GM23338 (cell line): Measurements from ENCODE around the gene BPIFB2. TPM values are rescaled to one million over a fixed set of nuclear protein-coding genes. Genes with fewer than 3 reads are reported as not detected.

ENCODE experiments used
- ATAC-seq: fragments of 200-7000 bp; cut with Tn5 transposase; 3 replicates; pipeline ENCODE4 v1.9.1; 2020
- DNase-seq: peaks from one replicate; pipeline ENCODE4 v3.0.0-alpha.2; 2015; ENCODE audit warnings: low spot score
- H2AFZ ChIP-seq: fragments of 200-600 bp; sonication (generic); 2 replicates; pipeline ENCODE4 v1.8.0; 2016; ENCODE audit warnings: antibody characterized with exemption, mild to moderate bottlenecking, moderate library complexity
- H3F3A ChIP-seq: fragments of 200-600 bp; sonication (generic); replicated peaks from 2 replicates; pipeline ENCODE4 v1.8.0; 2017; ENCODE audit warnings: antibody characterized with exemption, mixed run types, low read depth
- H3K27ac ChIP-seq: fragments of 200-600 bp; sonication (generic); 2 replicates; pipeline ENCODE4 v1.6.1; 2016; ENCODE audit warnings: low read depth
- H3K27me3 ChIP-seq: fragments of 200-600 bp; sonication (generic); 2 replicates; pipeline ENCODE4 v1.8.0; 2016; ENCODE audit warnings: mild to moderate bottlenecking, mixed run types, moderate library complexity; ENCODE audit not compliant: insufficient read depth
- H3K36me3 ChIP-seq: fragments of 200-600 bp; sonication (generic); 2 replicates; pipeline ENCODE4 v1.8.0; 2016; ENCODE audit warnings: mild to moderate bottlenecking; ENCODE audit not compliant: insufficient read depth
- H3K4me1 ChIP-seq: fragments of 200-600 bp; sonication (generic); 2 replicates; pipeline ENCODE4 v1.8.0; 2016; ENCODE audit warnings: mild to moderate bottlenecking, moderate library complexity; ENCODE audit not compliant: insufficient read depth
- H3K4me2 ChIP-seq: fragments of 200-600 bp; sonication (generic); 2 replicates; pipeline ENCODE4 v1.7.1; 2017; ENCODE audit warnings: mixed run types
- H3K4me3 ChIP-seq: fragments of 200-600 bp; sonication (generic); 2 replicates; pipeline ENCODE4 v1.6.1; 2016; ENCODE audit warnings: mixed run types
- H3K79me2 ChIP-seq: fragments of 200-600 bp; sonication (generic); replicated peaks from 2 replicates; pipeline ENCODE4 v1.8.0; 2017; ENCODE audit warnings: mild to moderate bottlenecking; ENCODE audit not compliant: insufficient read depth
- H3K9me2 ChIP-seq: fragments of 200-600 bp; sonication (generic); 2 replicates; pipeline ENCODE4 v1.8.0; 2017; ENCODE audit not compliant: insufficient read depth
- H4K20me1 ChIP-seq: fragments of 200-600 bp; sonication (generic); replicated peaks from 2 replicates; pipeline ENCODE4 v1.8.0; 2017; ENCODE audit warnings: mild to moderate bottlenecking; ENCODE audit not compliant: insufficient read depth
- H3K27ac Mint-ChIP-seq: 2 replicates; pipeline ENCODE4 v1.8.0; 2020; ENCODE audit warnings: inconsistent platforms, mild to moderate bottlenecking, moderate library complexity, mixed read lengths
- H3K27me3 Mint-ChIP-seq: 3 replicates; pipeline ENCODE4 v1.8.0; 2022; ENCODE audit warnings: low read depth, mild to moderate bottlenecking, moderate library complexity, mixed read lengths, inconsistent platforms; ENCODE audit not compliant: insufficient read depth, poor library complexity
- H3K36me3 Mint-ChIP-seq: 3 replicates; pipeline ENCODE4 v1.8.0; 2021; ENCODE audit warnings: low read depth, mild to moderate bottlenecking, inconsistent platforms, moderate library complexity, mixed read lengths
- H3K4me1 Mint-ChIP-seq: 3 replicates; pipeline ENCODE4 v1.8.0; 2020; ENCODE audit warnings: mild to moderate bottlenecking, inconsistent platforms, mixed read lengths
- H3K4me3 Mint-ChIP-seq: 3 replicates; pipeline ENCODE4 v1.8.0; 2021; ENCODE audit warnings: moderate library complexity, mild to moderate bottlenecking, inconsistent platforms, mixed read lengths
- H3K9me3 Mint-ChIP-seq: 3 replicates; pipeline ENCODE4 v1.8.0; 2020; ENCODE audit warnings: moderate library complexity, mild to moderate bottlenecking, inconsistent platforms, mixed read lengths
- CREB1 ChIP-seq: fragments of 250-450 bp; sonication (Bioruptor Pico); IDR thresholded peaks from 2 replicates; pipeline ENCODE4 v1.5.0; 2020; ENCODE audit warnings: low read depth, mild to moderate bottlenecking, moderate library complexity
- CTCF ChIP-seq, 2 experiments: fragments of 200-600 bp in 1 of 2; sonication (generic) in 1 of 2; conservative IDR thresholded peaks; 2 replicates each; pipeline versions ENCODE4 v1.5.1 to v1.6.1; 2016 to 2017; ENCODE audit warnings: antibody characterized with exemption in 2 of 2, low read depth in 2 of 2, mild to moderate bottlenecking in 2 of 2, moderate library complexity in 1 of 2
- EZH2 ChIP-seq: fragments of 200-600 bp; sonication (generic); IDR thresholded peaks from one replicate; pipeline ENCODE4 v1.8.0; 2017; ENCODE audit warnings: antibody characterized with exemption, mild to moderate bottlenecking, low read depth; ENCODE audit not compliant: unreplicated experiment
- EZH2phosphoT487 ChIP-seq: fragments of 200-600 bp; sonication (generic); IDR thresholded peaks from one replicate; pipeline ENCODE4 v1.8.1; 2018; ENCODE audit warnings: antibody characterized with exemption; ENCODE audit not compliant: unreplicated experiment
- JUNB ChIP-seq: IDR thresholded peaks from one replicate; pipeline ENCODE4 v1.6.1; 2016; ENCODE audit warnings: antibody characterized with exemption; ENCODE audit not compliant: unreplicated experiment
- NANOG ChIP-seq: IDR thresholded peaks from 2 replicates; pipeline ENCODE4 v1.6.1; 2016; ENCODE audit warnings: antibody characterized with exemption, borderline replicate concordance
- POLR2AphosphoS5 ChIP-seq: IDR thresholded peaks from 2 replicates; pipeline ENCODE4 v1.6.1; 2016; ENCODE audit warnings: antibody characterized with exemption, low read depth
- REST ChIP-seq: IDR thresholded peaks from one replicate; pipeline ENCODE4 v1.6.1; 2018; ENCODE audit warnings: antibody characterized with exemption; ENCODE audit not compliant: unreplicated experiment
- STAT1 ChIP-seq: IDR thresholded peaks from one replicate; pipeline ENCODE4 v1.6.1; 2016; ENCODE audit warnings: antibody characterized with exemption; ENCODE audit not compliant: unreplicated experiment
- ZNF114 ChIP-seq: fragments of 250-450 bp; sonication (Bioruptor Pico); IDR thresholded peaks from 2 replicates; pipeline ENCODE4 v1.5.0; 2020; ENCODE audit warnings: mild to moderate bottlenecking, moderate library complexity
- ZNF331 ChIP-seq: fragments of 250-450 bp; sonication (Bioruptor Pico); IDR thresholded peaks from 2 replicates; pipeline ENCODE4 v1.5.0; 2020; ENCODE audit warnings: low read depth, mild to moderate bottlenecking, moderate library complexity
- ZNF462 ChIP-seq: fragments of 250-450 bp; sonication (Bioruptor Pico); IDR thresholded peaks from 2 replicates; pipeline ENCODE4 v1.5.0; 2020; ENCODE audit warnings: mild to moderate bottlenecking, moderate library complexity
- polyA plus RNA-seq: library from polyadenylated mRNA; unstranded; fragments of >200 nt; fragmentation: Nextera tagmentation; extraction: Ambion mirVana; gene quantifications from 2 replicates; pipeline ENCODE4 v1.2.1, GENCODE V29; 2016
- total RNA-seq: library from RNA; depleted of rRNA; stranded (reverse); fragments of >200 nt; shearing (Covaris generic); gene quantifications from 2 replicates; pipeline ENCODE4 v1.2.3, GENCODE V29; 2014
- TF ChIP-seq, protein P1 (sequence below): IDR thresholded peaks from 2 replicates; pipeline ENCODE4 v1.6.1; 2016; ENCODE audit warnings: antibody characterized with exemption

Gene BPIFB2
- total and polyA plus RNA-seq, 2 experiments from 2014 or later, result not detected

DNA sequence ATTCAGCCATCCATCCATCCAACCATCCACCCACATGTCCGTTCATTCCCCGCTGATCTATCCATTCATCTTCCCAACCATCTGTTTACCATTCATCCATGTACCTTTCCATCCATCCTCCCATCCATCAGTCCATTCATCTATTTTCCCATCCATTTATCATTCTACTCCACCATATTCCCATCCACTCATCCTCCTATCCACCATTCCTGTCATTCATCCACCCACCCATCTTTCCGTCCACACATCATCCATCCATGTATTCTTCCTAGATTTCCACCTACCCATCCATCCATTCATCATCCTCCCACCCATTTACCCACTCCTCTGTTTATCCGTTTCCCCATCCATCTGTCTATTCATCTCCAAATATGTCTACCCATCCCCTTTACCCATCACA, 30.7 kb downstream of the BPIFB2 start:
- Histone ChIP-seq H2AFZ (no peak overlapping the region), H3K36me3 (no peaks in the 10 kb centered on the region), H3K4me1 (no peaks in the 10 kb centered on the region), H3K9me2 (peaks cover 3% of the 10 kb centered on the region; the same call in 1 of the 2 replicates), H3K27ac (no peak overlapping the region), H3F3A (no peaks in the 10 kb centered on the region), H3K27me3 (no peaks in the 10 kb centered on the region), H3K79me2 (no peaks in the 10 kb centered on the region), H3K4me2 (no peak overlapping the region), H3K4me3 (no peak overlapping the region), H4K20me1 (no peaks in the 10 kb centered on the region)
- DNase-seq (no peak), ATAC-seq (no peak)
- no peaks in the 10 kb centered on the region for H3K4me1 Mint-ChIP-seq
- H3K36me3 Mint-ChIP-seq, result no peaks in the 10 kb centered on the region
- no peak overlapping the region for H3K4me3 Mint-ChIP-seq
- no peak for TF ChIP-seq ZNF331 (CRISPR knock-in tag)
- TF ChIP-seq REST, result no peak
- TF ChIP-seq POLR2AphosphoS5, result no peak
- TF ChIP-seq ZNF462 (CRISPR knock-in tag), result no peak
- no peak for TF ChIP-seq CTCF (conservative IDR thresholded peaks at IDR 0.05; ENCODE audit: low read depth in 2 of 2)
- no peak for TF ChIP-seq ZNF114 (CRISPR knock-in tag)
- TF ChIP-seq, protein P1, sequence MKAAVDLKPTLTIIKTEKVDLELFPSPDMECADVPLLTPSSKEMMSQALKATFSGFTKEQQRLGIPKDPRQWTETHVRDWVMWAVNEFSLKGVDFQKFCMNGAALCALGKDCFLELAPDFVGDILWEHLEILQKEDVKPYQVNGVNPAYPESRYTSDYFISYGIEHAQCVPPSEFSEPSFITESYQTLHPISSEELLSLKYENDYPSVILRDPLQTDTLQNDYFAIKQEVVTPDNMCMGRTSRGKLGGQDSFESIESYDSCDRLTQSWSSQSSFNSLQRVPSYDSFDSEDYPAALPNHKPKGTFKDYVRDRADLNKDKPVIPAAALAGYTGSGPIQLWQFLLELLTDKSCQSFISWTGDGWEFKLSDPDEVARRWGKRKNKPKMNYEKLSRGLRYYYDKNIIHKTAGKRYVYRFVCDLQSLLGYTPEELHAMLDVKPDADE, result no peak
- TF ChIP-seq JUNB, result no peak
- no peak for TF ChIP-seq EZH2phosphoT487
- TF ChIP-seq NANOG, result no peak
- no peak for TF ChIP-seq STAT1
- no peak for TF ChIP-seq EZH2
- no peak for TF ChIP-seq CREB1 (CRISPR knock-in tag)
- H3K27me3 Mint-ChIP-seq, result peaks cover 9% of the 10 kb centered on the region
- H3K27ac Mint-ChIP-seq, result no peak overlapping the region
- 0 out of 3 replicates have a peak, but pooled peaks cover under 1% of the 10 kb centered on the region for H3K9me3 Mint-ChIP-seq
